RWPE2 (cell line): ENCODE results near the gene KANTR.

Source experiments
- ATAC-seq: fragments of 200-7000 bp; cut with Tn5 transposase; 3 replicates; pipeline ENCODE4 v1.9.1; 2021; ENCODE audit warnings: low read depth
- DNase-seq: peaks from one replicate; pipeline ENCODE4 v3.0.0-alpha.2; 2020; ENCODE audit warnings: low spot score
- H3K27ac ChIP-seq: fragments of 450-650 bp; 2 replicates; pipeline ENCODE4 v1.5.1; 2017; ENCODE audit warnings: mild to moderate bottlenecking; ENCODE audit not compliant: poor library complexity, severe bottlenecking
- H3K27me3 ChIP-seq: fragments of 250-450 bp; sonication (Bioruptor Pico); 2 replicates; pipeline ENCODE4 v1.5.1; 2021; ENCODE audit warnings: mild to moderate bottlenecking, moderate library complexity; ENCODE audit not compliant: insufficient read depth, poor library complexity, severe bottlenecking
- H3K36me3 ChIP-seq: fragments of 250-450 bp; sonication (Bioruptor Pico); 2 replicates; pipeline ENCODE4 v1.5.1; 2020; ENCODE audit warnings: low read depth, mild to moderate bottlenecking, moderate library complexity
- H3K4me1 ChIP-seq: fragments of 250-450 bp; sonication (Bioruptor Pico); 2 replicates; pipeline ENCODE4 v1.5.1; 2021; ENCODE audit warnings: mild to moderate bottlenecking, moderate library complexity; ENCODE audit not compliant: insufficient read depth, poor library complexity, severe bottlenecking
- H3K4me3 ChIP-seq: fragments of 250-450 bp; sonication (Bioruptor Pico); 2 replicates; pipeline ENCODE4 v1.5.1; 2021; ENCODE audit warnings: mild to moderate bottlenecking, moderate library complexity; ENCODE audit not compliant: severe bottlenecking
- H3K9me3 ChIP-seq: fragments of 250-450 bp; sonication (Bioruptor Pico); 2 replicates; pipeline ENCODE4 v1.5.1; 2021; ENCODE audit warnings: mild to moderate bottlenecking, moderate library complexity; ENCODE audit not compliant: severe bottlenecking
- CTCF ChIP-seq: fragments of 450-650 bp; IDR thresholded peaks from one replicate; pipeline ENCODE4 v1.5.1; 2017; ENCODE audit warnings: mild to moderate bottlenecking, moderate library complexity; ENCODE audit not compliant: poor library complexity, severe bottlenecking

The KANTR gene

GRCh38 chrX:53085661-53086229, 8.2 kb upstream of the KANTR start:
- Histone ChIP-seq H3K27ac (peak overlapping the region; percentile 83), H3K9me3 (no peaks in the 10 kb centered on the region), H3K36me3 (peaks cover 28% of the 10 kb centered on the region), H3K4me3 (no peak overlapping the region), H3K4me1 (peaks cover 2% of the 10 kb centered on the region), H3K27me3 (no peaks in the 10 kb centered on the region)
- ATAC-seq (no peak), DNase-seq (no peak)
- TF ChIP-seq CTCF, result no peak

- Histone ChIP-seq H3K36me3 (peaks cover 28% of the 10 kb centered on the region), H3K4me3 (no peak overlapping the region), H3K4me1 (peaks cover 2% of the 10 kb centered on the region), H3K27ac (peak overlapping the region; percentile 83), H3K9me3 (no peaks in the 10 kb centered on the region), H3K27me3 (no peaks in the 10 kb centered on the region)
- no peak for DNase-seq
- TF ChIP-seq CTCF, result no peak
- ATAC-seq, result no peak
Observed at GRCh38 chrX:53086464-53086863, 7.5 kb upstream of the KANTR start.

GRCh38 chrX:53087388-53087831, 6.5 kb upstream of the KANTR start:
- H3K4me3 ChIP-seq, result no peak overlapping the region
- DNase-seq, result no peak
- H3K27ac ChIP-seq, result peak overlapping the region; percentile 83
- ATAC-seq, result no peak
- TF ChIP-seq CTCF, result no peak
- H3K4me1 ChIP-seq, result peaks cover 2% of the 10 kb centered on the region
- no peaks in the 10 kb centered on the region for H3K9me3 ChIP-seq
- H3K36me3 ChIP-seq, result peaks cover 28% of the 10 kb centered on the region
- H3K27me3 ChIP-seq, result no peaks in the 10 kb centered on the region

GRCh38 chrX:53088136-53088974, 5.6 kb upstream of the KANTR start:
- Histone ChIP-seq H3K4me1 (peaks cover 2% of the 10 kb centered on the region), H3K4me3 (peak overlapping the region; percentile 22), H3K36me3 (peaks cover 28% of the 10 kb centered on the region), H3K27me3 (no peaks in the 10 kb centered on the region), H3K27ac (peak overlapping the region; percentile 83), H3K9me3 (no peaks in the 10 kb centered on the region)
- TF ChIP-seq CTCF, result no peak
- ATAC-seq (peak; percentile 82), DNase-seq (peak; percentile 82)
